Measurements from ENCODE around the gene SYTL5.

DNA sequence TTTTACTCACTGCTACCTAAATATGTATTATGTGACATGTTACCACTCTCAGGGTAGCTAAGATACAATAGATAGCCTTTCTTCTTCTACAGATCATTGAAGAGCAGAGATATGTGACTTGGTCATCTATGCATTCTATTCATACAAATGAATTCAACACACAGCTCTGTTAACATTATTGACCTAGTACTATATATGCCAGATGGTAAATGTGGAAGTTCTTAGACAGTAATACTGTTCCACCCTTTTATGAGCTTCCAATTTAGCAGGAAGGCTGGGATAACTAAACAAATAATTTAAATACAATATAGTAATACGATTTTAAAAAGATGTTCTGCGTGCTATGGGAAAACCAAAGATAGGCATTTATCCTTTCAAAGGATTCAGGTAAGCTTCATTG is 76.0 kb downstream of the SYTL5 start:
- TF ChIP-seq POLR2A (IDR thresholded peaks at IDR 0.05): no peak
- TF ChIP-seq, protein P1, sequence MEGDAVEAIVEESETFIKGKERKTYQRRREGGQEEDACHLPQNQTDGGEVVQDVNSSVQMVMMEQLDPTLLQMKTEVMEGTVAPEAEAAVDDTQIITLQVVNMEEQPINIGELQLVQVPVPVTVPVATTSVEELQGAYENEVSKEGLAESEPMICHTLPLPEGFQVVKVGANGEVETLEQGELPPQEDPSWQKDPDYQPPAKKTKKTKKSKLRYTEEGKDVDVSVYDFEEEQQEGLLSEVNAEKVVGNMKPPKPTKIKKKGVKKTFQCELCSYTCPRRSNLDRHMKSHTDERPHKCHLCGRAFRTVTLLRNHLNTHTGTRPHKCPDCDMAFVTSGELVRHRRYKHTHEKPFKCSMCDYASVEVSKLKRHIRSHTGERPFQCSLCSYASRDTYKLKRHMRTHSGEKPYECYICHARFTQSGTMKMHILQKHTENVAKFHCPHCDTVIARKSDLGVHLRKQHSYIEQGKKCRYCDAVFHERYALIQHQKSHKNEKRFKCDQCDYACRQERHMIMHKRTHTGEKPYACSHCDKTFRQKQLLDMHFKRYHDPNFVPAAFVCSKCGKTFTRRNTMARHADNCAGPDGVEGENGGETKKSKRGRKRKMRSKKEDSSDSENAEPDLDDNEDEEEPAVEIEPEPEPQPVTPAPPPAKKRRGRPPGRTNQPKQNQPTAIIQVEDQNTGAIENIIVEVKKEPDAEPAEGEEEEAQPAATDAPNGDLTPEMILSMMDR (IDR thresholded peaks at IDR 0.05): no peak

All from testis (tissue), 2 donors.